HCT116 (cell line): ENCODE data around the gene ICOSLG.

Experiments
- ATF3 ChIP-seq: IDR thresholded peaks from 2 replicates; pipeline ENCODE4 v1.6.1; 2012
- CTCF ChIP-seq, 3 experiments: fragments of 200-600 bp in 1 of 3; sonication (generic) in 1 of 3; IDR thresholded peaks in 2 of 3; conservative IDR thresholded peaks in 1 of 3; 2 replicates each; pipeline ENCODE4 v1.5.1; 2012 to 2017; ENCODE audit warnings: low read depth in 2 of 3, low read length in 2 of 3, antibody characterized with exemption in 1 of 3, borderline replicate concordance in 1 of 3, control low read depth in 1 of 3, mild to moderate bottlenecking in 1 of 3, mixed read lengths in 1 of 3, mixed run types in 1 of 3, moderate library complexity in 1 of 3; ENCODE audit not compliant: insufficient read depth in 1 of 3
- EZH2 ChIP-seq: fragments of 200-600 bp; sonication (generic); IDR thresholded peaks from 2 replicates; pipeline ENCODE4 v1.6.1; 2017; ENCODE audit warnings: antibody characterized with exemption, mixed run types
- EZH2phosphoT487 ChIP-seq: fragments of 200-600 bp; IDR thresholded peaks from 2 replicates; pipeline ENCODE4 v1.6.1; 2018; ENCODE audit warnings: antibody characterized with exemption, borderline replicate concordance
- FOSL1 ChIP-seq: IDR thresholded peaks from 2 replicates; pipeline ENCODE4 v1.6.1; 2012; ENCODE audit warnings: low read depth
- JUND ChIP-seq: IDR thresholded peaks from 2 replicates; pipeline ENCODE4 v1.6.1; 2012
- MAX ChIP-seq: IDR thresholded peaks from 2 replicates; pipeline ENCODE4 v1.6.1; 2012
- POLR2A ChIP-seq: IDR thresholded peaks from 2 replicates; pipeline ENCODE4 v1.7.0; 2011; ENCODE audit warnings: borderline replicate concordance; ENCODE audit not compliant: insufficient read depth, insufficient read length; ENCODE audit errors: extremely low read depth
- POLR2AphosphoS5 ChIP-seq: IDR thresholded peaks from 2 replicates; pipeline ENCODE4 v1.6.1; 2011; ENCODE audit warnings: mild to moderate bottlenecking, low read depth, low read length, moderate library complexity
- RAD21 ChIP-seq: IDR thresholded peaks from 2 replicates; pipeline ENCODE4 v1.6.1; 2012; ENCODE audit warnings: low read depth, mild to moderate bottlenecking
- REST ChIP-seq: IDR thresholded peaks from 2 replicates; pipeline ENCODE4 v1.6.1; 2012; ENCODE audit warnings: low read depth
- SIN3A ChIP-seq: IDR thresholded peaks from 2 replicates; pipeline ENCODE4 v1.6.1; 2012; ENCODE audit warnings: low read depth

- TF ChIP-seq FOSL1: no peak
- TF ChIP-seq MAX: no peak
- TF ChIP-seq CTCF (IDR thresholded peaks at IDR 0.05 in 2 of 3, conservative IDR thresholded peaks at IDR 0.05 in 1 of 3; ENCODE audit: borderline replicate concordance in 1 of 3, insufficient read depth in 1 of 3, low read depth in 2 of 3, low read length in 2 of 3): no peak
- TF ChIP-seq POLR2A: no peak
- TF ChIP-seq EZH2: no peak
- no peak for TF ChIP-seq ATF3
- no peak for TF ChIP-seq POLR2AphosphoS5
- TF ChIP-seq RAD21: no peak
- TF ChIP-seq SIN3A: no peak
- no peak for TF ChIP-seq REST
- no peak for TF ChIP-seq EZH2phosphoT487
- TF ChIP-seq JUND: no peak
Measured at GRCh38 chr21:44269090-44269489, 28.3 kb upstream of the ICOSLG start.
